GM10248 (cell line): ENCODE measurements around the gene ENPP3.

Source experiments
- CTCF ChIA-PET: fragments of 300-600 bp; sonication (Branson Sonifier 250); formaldehyde crosslinking; extraction: SDS; loops from one replicate; lab custom pipeline; 2021; ENCODE audit warnings: antibody characterized with exemption; lab: Yijun Ruan, JAX
- POLR2A ChIA-PET: fragments of 350-650 bp; sonication (Branson Sonifier 250); formaldehyde crosslinking; extraction: SDS; loops from one replicate; lab custom pipeline; 2020; ENCODE audit warnings: antibody characterized with exemption; lab: Yijun Ruan, JAX
- DNase-seq: peaks from one replicate; pipeline ENCODE4 v3.0.0; 2012; ENCODE audit errors: extremely low spot score
- CTCF ChIP-seq: IDR thresholded peaks from 2 replicates; pipeline ENCODE4 v1.5.1; 2012; ENCODE audit warnings: mild to moderate bottlenecking, low read depth; ENCODE audit errors: extremely low read depth, missing control alignments, control extremely low read depth

Gene ENPP3

GRCh38 chr6:131766631-131767030 lies 129.5 kb downstream of the ENPP3 start:
- ChIA-PET POLR2A (no interaction called here), CTCF (no interaction called here)
- no peak for TF ChIP-seq CTCF
- DNase-seq: no peak

- CTCF ChIA-PET: interaction anchor here (0.7 kb wide), 1 partner anchor 141 kb away, joined by 3 read pairs; no protein-coding TSS in a partner anchor
- no peak for DNase-seq
- TF ChIP-seq CTCF: no peak
- POLR2A ChIA-PET: no interaction called here
These were observed 131.9 kb downstream of the ENPP3 start for GRCh38 chr6:131768964-131769363.

GRCh38 chr6:131769385-131770141 lies 132.5 kb downstream of the ENPP3 start:
- no peak for TF ChIP-seq CTCF
- ChIA-PET CTCF (no interaction called here), POLR2A (no interaction called here)
- no peak for DNase-seq

- no peak for DNase-seq
- ChIA-PET POLR2A (no interaction called here), CTCF (no interaction called here)
- no peak for TF ChIP-seq CTCF
These were observed 133.7 kb downstream of the ENPP3 start for GRCh38 chr6:131770776-131771175.

- no peak for DNase-seq
- no peak for TF ChIP-seq CTCF
- ChIA-PET CTCF (interaction anchor here (1.0 kb wide), 1 partner anchor 9 kb away, joined by 3 read pairs; no protein-coding TSS in a partner anchor), POLR2A (no interaction called here)
These were observed 136.3 kb downstream of the ENPP3 start for GRCh38 chr6:131773284-131773950.

DNA sequence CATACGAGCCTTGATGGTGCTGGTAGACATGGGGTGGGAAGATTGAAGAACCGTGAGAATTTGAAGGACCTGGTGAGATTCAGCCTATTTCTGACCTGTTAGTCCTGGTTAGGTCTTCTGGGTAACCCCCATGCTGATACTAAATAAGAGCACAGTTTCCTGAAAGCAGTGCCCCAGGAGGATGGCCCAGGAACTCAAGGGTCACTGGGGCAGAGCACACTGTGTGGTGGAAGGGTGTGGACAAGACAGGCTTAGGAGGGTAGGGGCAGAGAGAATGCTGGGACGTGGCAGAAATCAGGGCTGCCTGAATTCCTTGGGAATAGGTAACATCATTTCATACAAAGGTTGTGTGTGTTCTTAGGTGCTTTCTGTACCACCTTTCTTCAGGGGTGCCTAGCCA lies 138.8 kb downstream of the ENPP3 start:
- POLR2A ChIA-PET: no interaction called here
- TF ChIP-seq CTCF: no peak
- CTCF ChIA-PET: no interaction called here
- no peak for DNase-seq
